Thymus (tissue), 11 donors: ENCODE data around the gene P2RY11. TPM values are rescaled to one million over a fixed set of nuclear protein-coding genes. Genes with fewer than 3 reads are reported as not detected.

Experiments
- DNase-seq, 9 donors: peaks; one replicate each; pipeline ENCODE4 v3.0.0-alpha.2; 2013; ENCODE audit warnings: low spot score in 9 of 9, low read depth in 6 of 9, missing footprints in 1 of 9
- H3K27ac ChIP-seq, 2 donors: one replicate each; pipeline ENCODE4 v1.5.1; 2013; ENCODE audit warnings: control low read depth in 1 of 2, low read depth in 1 of 2, low read length in 1 of 2, mild to moderate bottlenecking in 1 of 2, moderate library complexity in 1 of 2
- H3K27me3 ChIP-seq, 2 donors: one replicate each; pipeline ENCODE4 v1.5.1; 2013; ENCODE audit warnings: low read length in 1 of 2; ENCODE audit not compliant: control insufficient read depth in 2 of 2, insufficient read depth in 1 of 2
- H3K36me3 ChIP-seq, 2 donors: one replicate each; pipeline ENCODE4 v1.5.1; 2013; ENCODE audit warnings: low read length in 1 of 2, mild to moderate bottlenecking in 1 of 2, moderate library complexity in 1 of 2; ENCODE audit not compliant: control insufficient read depth in 2 of 2, insufficient read depth in 2 of 2
- H3K4me1 ChIP-seq, 2 donors: one replicate each; pipeline ENCODE4 v1.5.1; 2013; ENCODE audit warnings: low read length in 2 of 2; ENCODE audit not compliant: control insufficient read depth in 2 of 2, insufficient read depth in 2 of 2
- H3K4me3 ChIP-seq, 2 donors: one replicate each; pipeline ENCODE4 v1.5.1; 2013; ENCODE audit warnings: low read length in 2 of 2, control low read depth in 1 of 2, mild to moderate bottlenecking in 1 of 2
- H3K9me3 ChIP-seq, 2 donors: one replicate each; pipeline ENCODE4 v1.5.1; 2013; ENCODE audit warnings: low read length in 1 of 2, mild to moderate bottlenecking in 1 of 2; ENCODE audit not compliant: control insufficient read depth in 2 of 2, insufficient read depth in 1 of 2
- WGBS: extraction: QIAGEN DNeasy Blood & Tissue Kit; methylation state at CpG from one replicate; pipeline ENCODE4 v1.1.7; 2013; 5-methylcytosine and 5-hydroxymethylcytosine counted together
- polyA plus RNA-seq: library from polyadenylated mRNA; stranded (reverse); fragments of 200-250 nt; gene quantifications from one replicate; pipeline ENCODE4 v1.2.3, GENCODE V29; 2013
- total RNA-seq: library from RNA; stranded (reverse); fragments of 120-200 nt; gene quantifications from one replicate; pipeline ENCODE4 v1.2.4, GENCODE V29; 2013
- donor health status: healthy.

P2RY11 gene
- total and polyA plus RNA-seq, 2 donors, result 5.6 to 14.5 TPM

DNA sequence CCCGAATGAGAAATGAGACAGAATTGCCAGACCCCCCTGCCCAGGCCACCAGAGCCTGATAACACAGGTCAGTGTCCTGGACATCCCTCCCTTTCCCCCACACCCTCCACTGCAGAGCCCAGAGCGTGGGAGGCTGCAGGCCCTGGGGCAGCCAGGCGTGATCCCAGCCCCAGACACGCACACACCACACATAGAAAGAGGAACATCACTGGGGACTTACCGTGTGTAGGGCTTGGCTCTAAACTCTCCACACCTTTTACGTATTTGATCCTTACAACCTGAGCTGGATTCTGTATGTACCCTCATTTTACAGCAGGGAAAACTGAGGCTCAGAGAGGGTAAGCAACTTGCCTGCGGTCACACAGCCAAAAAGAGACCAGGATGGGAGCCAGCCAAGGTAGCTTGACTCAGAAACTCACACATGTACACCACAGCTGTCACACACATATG, 8.7 kb upstream of the P2RY11 start:
- H3K27me3 ChIP-seq, result no peaks in the 10 kb centered on the region
- no peaks in the 10 kb centered on the region for H3K9me3 ChIP-seq
- peak in 1 of 9 donors; percentile 37 for DNase-seq
- no peak overlapping the region for H3K4me3 ChIP-seq
- peaks cover 21 to 57% of the 10 kb centered on the region in 2 donors for H3K4me1 ChIP-seq
- WGBS, result 89% methylated on average over 7 of the region's 7 CpGs
- H3K36me3 ChIP-seq, result peaks cover 7 to 8% of the 10 kb centered on the region in 2 donors
- peak overlapping the region; percentile 86 to 96 for H3K27ac ChIP-seq

DNA sequence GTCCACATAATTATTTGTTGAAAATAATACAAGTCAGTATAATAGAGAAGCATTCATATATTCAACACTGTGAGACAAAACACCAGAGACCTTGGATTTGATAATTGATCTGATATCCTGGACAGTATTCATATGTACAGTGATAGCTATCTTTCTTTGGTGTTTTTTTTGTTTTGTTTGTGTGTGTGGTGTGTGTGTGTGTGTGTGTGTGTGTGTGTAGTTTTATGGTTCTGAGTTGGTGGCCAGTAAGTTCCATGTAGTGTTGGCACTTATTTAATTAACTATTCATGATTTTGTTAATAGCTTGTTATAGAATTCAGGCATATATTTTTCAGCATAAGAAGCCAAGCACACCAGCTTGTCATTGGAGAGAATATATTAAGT, 7.4 kb upstream of the P2RY11 start:
- peak overlapping the region in 1 of 2 donors; percentile 100 for H3K27ac ChIP-seq
- no peak for DNase-seq
- no peak overlapping the region for H3K4me3 ChIP-seq
- H3K9me3 ChIP-seq, result no peaks in the 10 kb centered on the region
- peaks cover 21 to 57% of the 10 kb centered on the region in 2 donors for H3K4me1 ChIP-seq
- H3K27me3 ChIP-seq, result no peaks in the 10 kb centered on the region
- peaks cover 16 to 20% of the 10 kb centered on the region in 2 donors for H3K36me3 ChIP-seq

- Histone ChIP-seq H3K4me1 (peaks cover 21 to 57% of the 10 kb centered on the region in 2 donors), H3K27me3 (no peaks in the 10 kb centered on the region), H3K27ac (peak overlapping the region; percentile 98 to 100), H3K9me3 (no peaks in the 10 kb centered on the region), H3K36me3 (peaks cover 24 to 27% of the 10 kb centered on the region in 2 donors), H3K4me3 (no peak overlapping the region)
- DNase-seq, result peak in 6 of 9 donors; percentile 67 to 90 (median 74)
- 15% methylated on average over 15 of the region's 15 CpGs for WGBS
Measured at GRCh38 chr19:10104665-10105508, 6.6 kb upstream of the P2RY11 start.

DNA sequence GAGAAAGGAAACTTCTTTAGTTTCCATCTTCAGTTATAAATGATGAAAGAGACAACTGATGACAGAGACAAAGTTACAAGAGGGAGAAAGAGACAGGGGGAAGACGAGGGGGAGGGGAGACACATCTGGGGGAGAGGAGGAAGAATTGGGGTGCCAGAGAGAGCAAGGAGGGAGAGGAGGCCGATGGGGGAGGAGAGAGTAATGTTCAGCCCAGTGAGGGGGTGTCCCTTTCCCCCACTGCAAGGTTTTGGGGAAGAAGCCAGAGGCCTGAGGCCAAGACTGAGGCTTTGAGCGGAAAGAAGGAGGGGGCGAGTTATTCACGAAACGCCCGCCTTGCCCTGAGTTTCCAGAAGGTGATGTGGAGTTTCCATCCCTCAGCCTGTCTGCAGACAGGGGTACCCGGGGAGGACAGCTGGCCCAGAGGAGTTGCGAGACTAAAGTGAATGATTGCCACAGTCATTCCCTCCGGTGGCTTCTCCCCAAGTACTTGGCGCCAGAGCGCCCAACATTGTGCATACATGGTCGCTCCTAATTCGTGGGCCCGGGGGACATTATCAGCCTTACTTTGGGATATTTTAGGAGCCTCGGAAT, 5.9 kb upstream of the P2RY11 start:
- Histone ChIP-seq H3K4me1 (peaks cover 21 to 55% of the 10 kb centered on the region in 2 donors), H3K27me3 (no peaks in the 10 kb centered on the region), H3K36me3 (peaks cover 31 to 34% of the 10 kb centered on the region in 2 donors), H3K27ac (peak overlapping the region; percentile 98 to 100), H3K9me3 (no peaks in the 10 kb centered on the region), H3K4me3 (peak overlapping the region; percentile 72 to 75)
- DNase-seq, result peak in 1 of 9 donors; percentile 59
- 42% methylated on average over 16 of the region's 16 CpGs for WGBS

DNA sequence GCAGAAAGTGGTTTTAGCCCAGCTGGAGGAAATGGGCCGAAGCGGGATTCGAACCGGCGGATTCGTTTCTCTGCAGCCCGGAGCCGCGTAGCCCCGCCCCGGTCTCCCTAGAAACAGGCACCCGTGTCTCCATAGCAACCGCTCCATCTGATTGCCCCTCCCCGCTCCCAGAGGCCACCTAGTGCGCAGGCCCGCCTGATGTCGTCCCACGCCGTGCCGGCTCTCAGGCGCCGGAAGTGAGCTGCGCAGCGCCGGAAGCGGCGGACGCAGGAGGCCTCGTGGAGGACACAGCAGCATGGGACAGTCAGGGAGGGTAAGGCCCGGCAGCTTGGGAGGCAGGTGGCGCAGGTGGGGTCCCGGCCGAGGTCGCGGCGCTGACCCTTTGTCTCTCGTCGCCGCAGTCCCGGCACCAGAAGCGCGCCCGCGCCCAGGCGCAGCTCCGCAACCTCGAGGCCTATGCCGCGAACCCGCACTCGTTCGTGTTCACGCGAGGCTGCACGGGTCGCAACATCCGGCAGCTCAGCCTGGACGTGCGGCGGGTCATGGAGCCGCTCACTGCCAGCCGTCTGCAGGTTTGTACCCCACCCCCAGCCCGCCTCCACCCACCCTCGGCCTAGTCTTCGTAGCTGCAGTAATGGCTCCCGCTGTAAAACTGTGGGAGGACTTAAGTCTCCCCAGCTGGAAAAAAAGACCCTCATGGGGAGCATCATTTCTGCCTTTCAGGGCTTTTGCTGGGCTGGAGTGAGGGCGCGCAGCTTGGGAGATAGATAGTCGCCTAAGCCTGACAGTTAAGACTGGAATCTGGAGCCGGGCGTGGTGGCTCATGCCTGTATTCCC, 5.2 kb upstream of the P2RY11 start, which contains the start of gene PPAN:
Gene PPAN (plus strand): TSS at position 263 of the 837 bp plus-strand sequence. CDS start 33 bp downstream, at position 296.
- Histone ChIP-seq H3K27me3 (no peaks in the 10 kb centered on the region), H3K9me3 (no peaks in the 10 kb centered on the region), H3K36me3 (peaks cover 38 to 42% of the 10 kb centered on the region in 2 donors), H3K27ac (peak within 1 kb of the TSS; percentile 98 to 100), H3K4me3 (peak within 1 kb of the TSS; percentile 72 to 75), H3K4me1 (peaks cover 21 to 55% of the 10 kb centered on the region in 2 donors)
- peak; percentile 92 to 99 (median 97) for DNase-seq
- 1% methylated on average over 71 of the region's 71 CpGs for WGBS

DNA sequence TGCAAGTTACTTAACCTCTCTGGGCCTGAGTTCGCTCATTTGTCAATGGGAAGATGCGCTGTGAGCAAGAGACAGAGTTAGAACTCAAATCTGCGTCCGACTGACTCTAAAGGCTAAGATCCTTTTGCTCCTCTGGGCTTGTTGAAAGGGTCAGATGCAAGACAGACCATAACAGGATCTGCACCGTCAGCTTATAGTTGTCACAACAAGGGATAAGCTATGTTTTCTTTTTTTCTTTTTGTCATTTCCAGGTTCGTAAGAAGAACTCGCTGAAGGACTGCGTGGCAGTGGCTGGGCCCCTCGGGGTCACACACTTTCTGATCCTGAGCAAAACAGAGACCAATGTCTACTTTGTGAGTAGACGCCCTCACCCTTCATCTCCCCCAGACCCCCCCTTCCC, 4.2 kb upstream of the P2RY11 start:
- Histone ChIP-seq H3K4me1 (peaks cover 21 to 46% of the 10 kb centered on the region in 2 donors), H3K4me3 (peak overlapping the region in 1 of 2 donors; percentile 72), H3K27ac (peak overlapping the region in 1 of 2 donors; percentile 25), H3K36me3 (peaks cover 41 to 48% of the 10 kb centered on the region in 2 donors), H3K9me3 (no peaks in the 10 kb centered on the region), H3K27me3 (no peaks in the 10 kb centered on the region)
- 91% methylated on average over 10 of the region's 10 CpGs for WGBS
- DNase-seq, result no peak

- Histone ChIP-seq H3K27me3 (no peaks in the 10 kb centered on the region), H3K4me1 (peaks cover 22 to 40% of the 10 kb centered on the region in 2 donors), H3K4me3 (no peak overlapping the region), H3K36me3 (peaks cover 41 to 48% of the 10 kb centered on the region in 2 donors), H3K9me3 (no peaks in the 10 kb centered on the region), H3K27ac (no peak overlapping the region)
- WGBS, result 97% methylated on average over 14 of the region's 14 CpGs
- DNase-seq, result no peak
Measured at GRCh38 chr19:10107817-10108367, 3.6 kb upstream of the P2RY11 start.

- no peak overlapping the region for H3K27ac ChIP-seq
- H3K4me3 ChIP-seq, result no peak overlapping the region
- H3K36me3 ChIP-seq, result peaks cover 49 to 63% of the 10 kb centered on the region in 2 donors
- H3K9me3 ChIP-seq, result no peaks in the 10 kb centered on the region
- WGBS, result 98% methylated on average over 14 of the region's 14 CpGs
- H3K27me3 ChIP-seq, result no peaks in the 10 kb centered on the region
- H3K4me1 ChIP-seq, result peaks cover 26 to 33% of the 10 kb centered on the region in 2 donors
- DNase-seq, result no peak
Measured at GRCh38 chr19:10109528-10109927, 2.0 kb upstream of the P2RY11 start.
